Measurements from ENCODE around the gene MSL3B.

The MSL3B gene

DNA sequence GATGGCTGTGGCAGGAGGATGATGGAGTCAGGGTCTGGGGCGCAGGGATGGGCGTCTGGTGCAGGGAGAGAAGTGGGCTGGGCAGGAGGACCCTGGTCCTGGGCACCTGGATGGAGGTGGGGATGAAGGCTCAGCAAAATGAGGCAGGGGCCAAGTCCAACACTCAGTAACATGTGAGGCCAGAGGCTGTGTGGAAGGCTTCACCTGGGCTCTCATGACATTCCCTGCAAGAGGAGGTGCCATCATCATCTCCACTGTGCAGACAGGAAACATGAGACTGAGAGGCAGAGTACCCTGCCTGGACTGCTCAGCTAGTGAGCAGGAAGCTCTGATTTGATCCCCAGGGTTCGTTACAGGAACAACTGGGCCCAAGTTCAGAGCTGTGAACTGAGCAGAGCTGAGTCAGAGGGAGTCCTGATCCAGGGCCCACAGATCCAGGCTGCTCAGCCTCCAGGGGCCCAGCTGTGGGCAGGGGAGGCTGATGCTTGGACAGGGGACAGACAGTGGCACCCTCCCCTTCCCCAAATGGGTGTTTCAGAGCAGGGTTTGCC, 50.8 kb downstream of the MSL3B start:
- DNase-seq (ENCODE audit: low read depth in 2 of 2), result no peak

DNA sequence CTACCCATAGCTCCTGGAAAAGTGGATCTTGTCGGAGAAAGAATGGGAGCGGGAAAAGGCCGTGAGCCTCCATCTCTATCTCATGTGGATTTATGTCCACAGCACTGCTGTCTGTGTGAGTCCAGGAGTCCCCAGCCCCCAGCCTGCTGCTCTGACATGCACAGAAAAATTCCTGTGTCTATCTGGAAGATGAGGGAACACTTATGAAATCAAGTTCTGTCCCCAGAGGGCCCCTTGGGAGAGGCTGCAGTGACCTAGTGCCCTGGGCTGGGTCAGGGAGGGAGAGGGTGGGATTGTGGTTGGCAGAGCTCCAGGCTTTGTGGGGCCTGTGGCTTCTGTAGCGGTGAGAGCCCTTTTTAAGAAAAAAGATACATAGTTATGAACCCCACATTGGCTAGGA, 51.4 kb downstream of the MSL3B start:
- DNase-seq (ENCODE audit: low read depth in 2 of 2), result no peak

DNA sequence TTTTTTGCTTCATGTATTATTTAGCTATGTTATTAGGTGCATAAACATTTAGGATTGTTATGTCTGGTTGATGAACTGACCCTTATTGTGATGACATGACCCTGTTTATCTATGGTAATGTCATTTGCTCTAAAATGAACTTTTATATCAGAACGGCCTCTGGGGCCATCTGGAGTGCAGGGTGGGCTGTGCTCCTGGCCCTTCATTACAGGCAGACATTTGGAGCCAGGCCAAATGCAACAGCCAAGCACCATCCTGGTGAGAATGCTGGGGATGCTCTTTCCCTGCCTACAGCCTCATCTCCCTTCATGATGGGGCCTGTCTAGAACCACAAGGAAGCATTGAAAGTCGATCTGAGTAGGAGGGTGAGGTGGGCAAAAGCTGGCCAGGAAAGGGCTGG, 51.9 kb downstream of the MSL3B start:
- DNase-seq (ENCODE audit: low read depth in 2 of 2), result no peak

DNA sequence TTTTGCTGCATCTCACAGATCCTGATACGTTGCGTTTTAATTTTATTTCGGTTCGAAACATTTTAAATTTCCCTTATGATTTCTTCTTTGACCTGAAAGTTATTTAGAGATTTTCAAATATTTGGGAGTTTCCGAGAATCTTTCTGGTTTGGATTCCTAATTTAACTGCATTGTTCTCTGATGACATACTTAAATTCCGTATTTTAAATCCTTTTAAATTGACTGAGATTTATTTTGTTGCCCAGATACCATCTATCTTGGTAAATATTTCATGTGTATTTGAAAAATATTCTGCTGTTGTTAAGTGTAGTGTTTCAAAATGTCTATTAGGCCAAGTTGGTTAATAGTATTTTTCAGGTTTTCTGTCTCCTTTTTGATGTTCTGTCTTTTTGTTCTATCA, 52.3 kb downstream of the MSL3B start:
- no peak for DNase-seq (ENCODE audit: low read depth in 2 of 2)

Data from stimulated activated CD8-positive, alpha-beta memory T cell treated with anti-CD3 and anti-CD28 coated beads, Interleukin-7, amount 100 ng/mL, for 4 hours (primary cell).